ENCODE data around the gene PDE9A.

- TF ChIP-seq CTCF (IDR thresholded peaks at IDR 0.05) (no peak), POLR2A (IDR thresholded peaks at IDR 0.05) (no peak)
These were observed 20.4 kb downstream of the PDE9A start for GRCh38 chr21:42673633-42674328.
